Measurements from ENCODE around the gene MAPKBP1. TPM values are rescaled to one million over a fixed set of nuclear protein-coding genes. Genes with fewer than 3 reads are reported as not detected.

Gene MAPKBP1
- total RNA-seq, 4 donors from 2014 or later, result 6.7 to 17.3 (median 7.8) TPM

GRCh38 chr15:41852736-41853590, 78.7 kb downstream of the MAPKBP1 start:
- TF ChIP-seq, protein P1, sequence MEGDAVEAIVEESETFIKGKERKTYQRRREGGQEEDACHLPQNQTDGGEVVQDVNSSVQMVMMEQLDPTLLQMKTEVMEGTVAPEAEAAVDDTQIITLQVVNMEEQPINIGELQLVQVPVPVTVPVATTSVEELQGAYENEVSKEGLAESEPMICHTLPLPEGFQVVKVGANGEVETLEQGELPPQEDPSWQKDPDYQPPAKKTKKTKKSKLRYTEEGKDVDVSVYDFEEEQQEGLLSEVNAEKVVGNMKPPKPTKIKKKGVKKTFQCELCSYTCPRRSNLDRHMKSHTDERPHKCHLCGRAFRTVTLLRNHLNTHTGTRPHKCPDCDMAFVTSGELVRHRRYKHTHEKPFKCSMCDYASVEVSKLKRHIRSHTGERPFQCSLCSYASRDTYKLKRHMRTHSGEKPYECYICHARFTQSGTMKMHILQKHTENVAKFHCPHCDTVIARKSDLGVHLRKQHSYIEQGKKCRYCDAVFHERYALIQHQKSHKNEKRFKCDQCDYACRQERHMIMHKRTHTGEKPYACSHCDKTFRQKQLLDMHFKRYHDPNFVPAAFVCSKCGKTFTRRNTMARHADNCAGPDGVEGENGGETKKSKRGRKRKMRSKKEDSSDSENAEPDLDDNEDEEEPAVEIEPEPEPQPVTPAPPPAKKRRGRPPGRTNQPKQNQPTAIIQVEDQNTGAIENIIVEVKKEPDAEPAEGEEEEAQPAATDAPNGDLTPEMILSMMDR (IDR thresholded peaks at IDR 0.05; ENCODE audit: low read depth), result no peak

DNA sequence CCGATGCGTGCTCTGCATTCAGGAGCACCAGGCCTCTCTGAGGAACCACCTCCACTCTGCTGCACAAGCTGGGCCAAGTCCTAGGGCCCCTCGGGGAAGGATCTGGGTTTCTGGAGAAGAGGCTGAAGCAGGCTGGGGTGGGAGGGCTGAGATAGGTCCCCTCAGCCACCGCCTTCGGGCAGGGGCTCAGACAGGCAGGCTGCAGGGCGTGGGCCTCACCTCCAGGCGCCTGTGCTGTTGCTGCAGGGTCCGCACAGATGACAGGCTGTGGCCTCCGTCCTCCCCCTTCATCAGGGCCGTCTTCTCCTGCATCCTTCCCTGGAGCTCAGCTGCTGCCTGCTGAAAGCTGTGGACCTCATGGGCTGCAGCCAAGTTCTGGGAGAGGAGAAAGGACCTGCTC, 79.5 kb downstream of the MAPKBP1 start:
- TF ChIP-seq, protein P1 (IDR thresholded peaks at IDR 0.05; ENCODE audit: low read depth), result no peak

DNA sequence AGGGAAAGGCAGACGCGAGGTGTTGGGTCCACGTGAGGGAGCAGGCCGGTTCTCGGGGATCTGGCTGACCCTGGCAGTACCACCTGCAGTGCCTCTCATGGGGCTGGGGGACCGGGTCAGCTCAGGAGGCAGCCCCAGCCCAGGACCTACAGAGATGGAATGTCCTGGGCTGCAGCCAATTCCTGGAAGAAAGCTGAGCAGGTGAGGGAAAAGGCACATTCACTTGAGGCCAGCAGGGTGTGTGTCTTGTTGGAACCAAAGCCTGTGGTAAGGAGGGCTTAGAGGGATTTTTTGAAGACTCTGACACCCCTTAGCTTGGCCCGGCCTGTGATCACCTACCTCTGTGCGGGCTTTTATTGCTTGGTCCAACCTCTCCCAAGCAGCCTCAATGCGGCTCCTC, 80.2 kb downstream of the MAPKBP1 start:
- TF ChIP-seq, protein P1 (IDR thresholded peaks at IDR 0.05; ENCODE audit: low read depth), result no peak

- TF ChIP-seq, protein P1 (IDR thresholded peaks at IDR 0.05; ENCODE audit: low read depth), result no peak
Measured at GRCh38 chr15:41855261-41855961, 81.1 kb downstream of the MAPKBP1 start.

DNA sequence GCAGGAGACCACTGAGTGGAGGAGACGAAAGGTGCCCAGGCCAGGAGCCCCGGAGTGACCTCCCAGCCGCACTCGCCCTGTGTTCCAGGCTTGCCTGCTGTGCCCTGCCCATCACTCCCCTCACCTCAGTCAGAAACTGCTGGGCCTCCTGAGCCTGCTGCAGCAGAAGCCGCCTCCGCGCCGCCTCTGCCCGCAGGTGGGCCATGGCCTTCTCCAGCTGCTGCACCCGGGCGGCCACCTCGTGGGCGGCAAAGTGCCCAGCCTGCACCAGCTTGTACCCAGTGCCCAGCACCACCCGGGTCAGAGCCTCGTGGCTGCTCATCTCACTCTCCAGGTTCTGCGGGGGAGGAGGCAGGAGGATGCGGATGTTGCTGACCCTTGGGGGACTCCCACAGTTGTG, 82.0 kb downstream of the MAPKBP1 start:
- TF ChIP-seq, protein P1 (IDR thresholded peaks at IDR 0.05; ENCODE audit: low read depth), result no peak

DNA sequence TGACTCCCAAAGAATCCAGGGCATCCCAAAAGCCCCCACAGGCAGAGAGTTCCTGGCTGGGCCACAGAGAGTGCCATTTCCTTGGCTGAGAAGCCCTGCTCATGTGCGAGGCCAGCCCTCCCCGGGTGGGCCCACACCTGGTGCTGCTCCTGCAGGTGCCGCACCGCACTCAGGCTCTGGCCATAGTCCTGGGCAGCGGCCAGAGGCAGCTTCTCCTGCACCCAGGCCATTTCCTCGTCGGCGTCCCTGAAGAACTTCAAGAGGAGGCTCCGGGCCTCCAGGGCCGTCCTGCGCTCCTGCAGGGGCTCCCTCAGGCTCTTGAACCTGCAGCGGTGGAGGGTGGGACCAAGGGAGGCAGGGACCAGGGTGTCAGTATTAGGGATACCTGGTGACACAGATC, 82.4 kb downstream of the MAPKBP1 start:
- TF ChIP-seq, protein P1 (IDR thresholded peaks at IDR 0.05; ENCODE audit: low read depth), result no peak

DNA sequence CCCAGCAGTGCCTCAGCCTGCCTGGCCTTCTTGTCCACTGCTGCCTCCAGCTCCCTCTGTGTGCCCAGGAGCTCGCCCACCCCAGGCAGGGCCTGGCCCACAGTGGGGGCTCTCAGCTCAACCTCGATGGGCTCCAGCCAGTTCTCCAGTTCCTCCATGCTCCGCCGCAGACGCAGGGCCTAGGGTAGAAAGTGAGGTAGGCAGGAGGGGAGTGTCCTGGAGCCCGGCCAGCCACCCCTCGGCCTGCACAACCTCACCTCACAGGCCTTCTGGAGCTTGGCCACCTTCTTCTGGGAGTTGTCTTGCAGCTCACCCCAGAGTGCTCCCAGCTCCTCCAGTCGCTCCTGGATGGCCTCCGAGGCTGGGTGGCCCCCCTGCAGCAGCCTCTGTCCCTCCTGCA, 83.0 kb downstream of the MAPKBP1 start:
- TF ChIP-seq, protein P1 (IDR thresholded peaks at IDR 0.05; ENCODE audit: low read depth), result no peak

All from subcutaneous adipose tissue (tissue), 4 donors.